Mucosa of rectum (tissue), 2 donors: Measurements from ENCODE around the gene BRD3.

ENCODE experiments used
- H3K27ac ChIP-seq, 2 donors: one replicate each; pipeline ENCODE4 v1.7.0; 2013; ENCODE audit warnings: inconsistent platforms in 2 of 2, low read depth in 2 of 2, low read length in 2 of 2
- H3K27me3 ChIP-seq, 2 donors: one replicate each; pipeline ENCODE4 v1.7.0; 2013; ENCODE audit warnings: low read length in 2 of 2; ENCODE audit not compliant: control insufficient read depth in 2 of 2, insufficient read depth in 2 of 2
- H3K36me3 ChIP-seq, 2 donors: one replicate each; pipeline ENCODE4 v1.7.0; 2013; ENCODE audit warnings: low read length in 2 of 2; ENCODE audit not compliant: control insufficient read depth in 2 of 2, insufficient read depth in 2 of 2
- H3K4me1 ChIP-seq, 2 donors: one replicate each; pipeline ENCODE4 v1.7.0; 2013; ENCODE audit warnings: low read length in 2 of 2, mild to moderate bottlenecking in 1 of 2; ENCODE audit not compliant: control insufficient read depth in 2 of 2, insufficient read depth in 2 of 2
- H3K4me3 ChIP-seq, 2 donors: one replicate each; pipeline ENCODE4 v1.7.0; 2013; ENCODE audit warnings: low read length in 2 of 2
- H3K9ac ChIP-seq, 2 donors: one replicate each; pipeline ENCODE4 v1.7.0; 2013; ENCODE audit warnings: low read length in 2 of 2, low read depth in 1 of 2, mild to moderate bottlenecking in 1 of 2
- H3K9me3 ChIP-seq, 2 donors: one replicate each; pipeline ENCODE4 v1.7.0; 2013; ENCODE audit warnings: low read length in 2 of 2; ENCODE audit not compliant: control insufficient read depth in 2 of 2
- donor health status: healthy.
- donor health status: Normal muscosa, but diverticular disease.

Gene BRD3

GRCh38 chr9:133986774-133987445, 80.9 kb downstream of the BRD3 start:
- H3K4me1 ChIP-seq: peaks cover 13 to 17% of the 10 kb centered on the region in 2 donors
- no peak overlapping the region for H3K4me3 ChIP-seq
- no peaks in the 10 kb centered on the region for H3K27me3 ChIP-seq
- no peak overlapping the region for H3K9ac ChIP-seq
- H3K9me3 ChIP-seq: no peaks in the 10 kb centered on the region
- no peak overlapping the region for H3K27ac ChIP-seq
- H3K36me3 ChIP-seq: no peaks in the 10 kb centered on the region

- H3K4me3 ChIP-seq: no peak overlapping the region
- no peaks in the 10 kb centered on the region for H3K36me3 ChIP-seq
- no peak overlapping the region for H3K27ac ChIP-seq
- no peaks in the 10 kb centered on the region for H3K9me3 ChIP-seq
- H3K9ac ChIP-seq: no peak overlapping the region
- H3K27me3 ChIP-seq: no peaks in the 10 kb centered on the region
- peaks cover 13 to 14% of the 10 kb centered on the region in 2 donors for H3K4me1 ChIP-seq
These were observed 81.8 kb downstream of the BRD3 start for GRCh38 chr9:133986061-133986460.

GRCh38 chr9:133982971-133983720, 84.7 kb downstream of the BRD3 start:
- H3K27me3 ChIP-seq: no peaks in the 10 kb centered on the region
- H3K9me3 ChIP-seq: no peaks in the 10 kb centered on the region
- no peak overlapping the region for H3K27ac ChIP-seq
- no peak overlapping the region for H3K9ac ChIP-seq
- H3K4me3 ChIP-seq: no peak overlapping the region
- peaks cover 0 to 9% of the 10 kb centered on the region in 2 donors for H3K4me1 ChIP-seq
- H3K36me3 ChIP-seq: no peaks in the 10 kb centered on the region

- no peak overlapping the region for H3K27ac ChIP-seq
- H3K4me3 ChIP-seq: no peak overlapping the region
- no peaks in the 10 kb centered on the region for H3K36me3 ChIP-seq
- peaks cover 0 to 9% of the 10 kb centered on the region in 2 donors for H3K4me1 ChIP-seq
- no peaks in the 10 kb centered on the region for H3K9me3 ChIP-seq
- H3K27me3 ChIP-seq: no peaks in the 10 kb centered on the region
- no peak overlapping the region for H3K9ac ChIP-seq
These were observed 85.7 kb downstream of the BRD3 start for GRCh38 chr9:133981958-133982681.

- Histone ChIP-seq H3K9ac (no peak overlapping the region), H3K36me3 (no peaks in the 10 kb centered on the region), H3K4me1 (peaks cover 0 to 9% of the 10 kb centered on the region in 2 donors), H3K4me3 (no peak overlapping the region), H3K27ac (no peak overlapping the region), H3K27me3 (no peaks in the 10 kb centered on the region), H3K9me3 (no peaks in the 10 kb centered on the region)
These were observed 86.3 kb downstream of the BRD3 start for GRCh38 chr9:133981589-133981957.

GRCh38 chr9:133980864-133981588, 86.8 kb downstream of the BRD3 start:
- H3K4me1 ChIP-seq: peaks cover 0 to 9% of the 10 kb centered on the region in 2 donors
- peak overlapping the region in 1 of 2 donors; percentile 61 for H3K27ac ChIP-seq
- H3K9me3 ChIP-seq: no peaks in the 10 kb centered on the region
- H3K9ac ChIP-seq: no peak overlapping the region
- H3K4me3 ChIP-seq: no peak overlapping the region
- no peaks in the 10 kb centered on the region for H3K27me3 ChIP-seq
- no peaks in the 10 kb centered on the region for H3K36me3 ChIP-seq
